ENCODE results near the gene KLHL24.

DNA sequence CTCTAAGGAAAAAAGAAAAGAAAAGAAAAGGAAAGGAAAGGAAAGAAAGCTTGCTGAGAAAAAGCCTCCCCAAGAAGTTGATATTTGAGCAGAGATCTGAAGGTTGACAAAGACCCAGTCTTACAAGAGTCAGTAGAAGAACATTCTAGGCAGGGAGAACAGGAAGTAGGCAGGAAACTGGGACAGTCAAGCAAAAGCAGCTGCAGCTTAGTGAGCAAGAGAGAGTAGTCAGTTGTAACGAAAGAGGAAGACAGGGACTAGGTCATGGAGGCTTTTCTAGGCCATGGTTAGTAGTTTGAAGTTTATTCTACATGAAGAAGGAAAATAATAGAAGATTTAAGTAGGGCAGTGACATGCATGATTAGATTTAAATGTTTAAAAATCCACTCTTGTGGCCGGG lies 48.1 kb upstream of the KLHL24 start:
- TF ChIP-seq, protein P1, sequence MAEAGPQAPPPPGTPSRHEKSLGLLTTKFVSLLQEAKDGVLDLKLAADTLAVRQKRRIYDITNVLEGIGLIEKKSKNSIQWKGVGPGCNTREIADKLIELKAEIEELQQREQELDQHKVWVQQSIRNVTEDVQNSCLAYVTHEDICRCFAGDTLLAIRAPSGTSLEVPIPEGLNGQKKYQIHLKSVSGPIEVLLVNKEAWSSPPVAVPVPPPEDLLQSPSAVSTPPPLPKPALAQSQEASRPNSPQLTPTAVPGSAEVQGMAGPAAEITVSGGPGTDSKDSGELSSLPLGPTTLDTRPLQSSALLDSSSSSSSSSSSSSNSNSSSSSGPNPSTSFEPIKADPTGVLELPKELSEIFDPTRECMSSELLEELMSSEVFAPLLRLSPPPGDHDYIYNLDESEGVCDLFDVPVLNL (CRISPR knock-in tag; IDR thresholded peaks at IDR 0.05; ENCODE audit: borderline replicate concordance, low read depth): no peak
- TF ChIP-seq, protein P2, sequence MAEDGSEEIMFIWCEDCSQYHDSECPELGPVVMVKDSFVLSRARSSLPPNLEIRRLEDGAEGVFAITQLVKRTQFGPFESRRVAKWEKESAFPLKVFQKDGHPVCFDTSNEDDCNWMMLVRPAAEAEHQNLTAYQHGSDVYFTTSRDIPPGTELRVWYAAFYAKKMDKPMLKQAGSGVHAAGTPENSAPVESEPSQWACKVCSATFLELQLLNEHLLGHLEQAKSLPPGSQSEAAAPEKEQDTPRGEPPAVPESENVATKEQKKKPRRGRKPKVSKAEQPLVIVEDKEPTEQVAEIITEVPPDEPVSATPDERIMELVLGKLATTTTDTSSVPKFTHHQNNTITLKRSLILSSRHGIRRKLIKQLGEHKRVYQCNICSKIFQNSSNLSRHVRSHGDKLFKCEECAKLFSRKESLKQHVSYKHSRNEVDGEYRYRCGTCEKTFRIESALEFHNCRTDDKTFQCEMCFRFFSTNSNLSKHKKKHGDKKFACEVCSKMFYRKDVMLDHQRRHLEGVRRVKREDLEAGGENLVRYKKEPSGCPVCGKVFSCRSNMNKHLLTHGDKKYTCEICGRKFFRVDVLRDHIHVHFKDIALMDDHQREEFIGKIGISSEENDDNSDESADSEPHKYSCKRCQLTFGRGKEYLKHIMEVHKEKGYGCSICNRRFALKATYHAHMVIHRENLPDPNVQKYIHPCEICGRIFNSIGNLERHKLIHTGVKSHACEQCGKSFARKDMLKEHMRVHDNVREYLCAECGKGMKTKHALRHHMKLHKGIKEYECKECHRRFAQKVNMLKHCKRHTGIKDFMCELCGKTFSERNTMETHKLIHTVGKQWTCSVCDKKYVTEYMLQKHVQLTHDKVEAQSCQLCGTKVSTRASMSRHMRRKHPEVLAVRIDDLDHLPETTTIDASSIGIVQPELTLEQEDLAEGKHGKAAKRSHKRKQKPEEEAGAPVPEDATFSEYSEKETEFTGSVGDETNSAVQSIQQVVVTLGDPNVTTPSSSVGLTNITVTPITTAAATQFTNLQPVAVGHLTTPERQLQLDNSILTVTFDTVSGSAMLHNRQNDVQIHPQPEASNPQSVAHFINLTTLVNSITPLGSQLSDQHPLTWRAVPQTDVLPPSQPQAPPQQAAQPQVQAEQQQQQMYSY (CRISPR knock-in tag; IDR thresholded peaks at IDR 0.05): no peak
- TF ChIP-seq ZNF317 (CRISPR knock-in tag; IDR thresholded peaks at IDR 0.05; ENCODE audit: borderline replicate concordance, low read depth) (no peak), ZNF232 (CRISPR knock-in tag; IDR thresholded peaks at IDR 0.05) (no peak), CREB1 (CRISPR knock-in tag; IDR thresholded peaks at IDR 0.05) (no peak), SP1 (CRISPR knock-in tag; conservative IDR thresholded peaks at IDR 0.05) (no peak), ATF2 (CRISPR knock-in tag; IDR thresholded peaks at IDR 0.05; ENCODE audit: borderline replicate concordance, low read depth) (no peak)

Measured in WTC11 (cell line).